DOHH2 (cell line): ENCODE data around the gene YIPF1.

Experiments used
- H3F3A ChIP-seq: fragments of 200-600 bp; sonication (generic), shearing (Covaris generic); 2 replicates; pipeline ENCODE4 v1.6.0; 2016; ENCODE audit warnings: antibody characterized with exemption, mild to moderate bottlenecking; ENCODE audit not compliant: control insufficient read depth, insufficient read depth
- H3K27ac ChIP-seq: fragments of 200-600 bp; sonication (generic); 2 replicates; pipeline ENCODE4 v1.5.1; 2014; ENCODE audit warnings: low read depth, mild to moderate bottlenecking, low read length, moderate library complexity
- H3K27me3 ChIP-seq: fragments of 200-600 bp; sonication (generic); 2 replicates; pipeline ENCODE4 v1.6.1; 2014; ENCODE audit warnings: mild to moderate bottlenecking, low read length, mixed read lengths; ENCODE audit not compliant: control insufficient read depth
- H3K36me3 ChIP-seq: fragments of 200-600 bp; sonication (generic); 2 replicates; pipeline ENCODE4 v1.6.1; 2014; ENCODE audit warnings: mild to moderate bottlenecking, low read length, moderate library complexity, mixed read lengths; ENCODE audit not compliant: control insufficient read depth
- H3K4me1 ChIP-seq: fragments of 200-600 bp; sonication (generic); 2 replicates; pipeline ENCODE4 v1.6.1; 2014; ENCODE audit warnings: mild to moderate bottlenecking, low read length, mixed read lengths; ENCODE audit not compliant: control insufficient read depth
- H3K4me2 ChIP-seq: fragments of 200-600 bp; sonication (generic); 2 replicates; pipeline ENCODE4 v1.6.0; 2014; ENCODE audit warnings: mild to moderate bottlenecking, low read length, moderate library complexity
- H3K4me3 ChIP-seq: fragments of 200-600 bp; sonication (generic); 2 replicates; pipeline ENCODE4 v1.5.1; 2014; ENCODE audit warnings: mild to moderate bottlenecking, low read length, mixed read lengths
- H3K79me2 ChIP-seq: fragments of 200-600 bp; sonication (generic); 2 replicates; pipeline ENCODE4 v1.6.1; 2014; ENCODE audit warnings: mild to moderate bottlenecking, low read length, mixed read lengths; ENCODE audit not compliant: control insufficient read depth
- H3K9me2 ChIP-seq: fragments of 200-600 bp; sonication (generic); replicated peaks from 2 replicates; pipeline ENCODE4 v1.6.1; 2014; ENCODE audit warnings: mild to moderate bottlenecking, low read length, mixed read lengths; ENCODE audit not compliant: control insufficient read depth
- H3K9me3 ChIP-seq: fragments of 200-600 bp; sonication (generic); 2 replicates; pipeline ENCODE4 v1.6.1; 2014; ENCODE audit warnings: antibody characterized with exemption, low read length, mixed read lengths; ENCODE audit not compliant: control insufficient read depth, insufficient read depth
- H4K20me1 ChIP-seq: fragments of 200-600 bp; sonication (generic); 2 replicates; pipeline ENCODE4 v1.6.0; 2014; ENCODE audit warnings: low read depth, mild to moderate bottlenecking, antibody characterized with exemption, low read length, moderate library complexity; ENCODE audit not compliant: control insufficient read depth, insufficient read depth
- EZH2phosphoT487 ChIP-seq: fragments of 200-600 bp; sonication (generic); IDR thresholded peaks from 2 replicates; pipeline ENCODE4 v1.6.1; 2017; ENCODE audit warnings: borderline replicate concordance, mild to moderate bottlenecking, antibody characterized with exemption, low read length, moderate library complexity, mixed read lengths
- TF ChIP-seq, protein P1 (sequence below): fragments of 200-600 bp; sonication (generic); IDR thresholded peaks from one replicate; pipeline ENCODE4 v1.5.1; 2014; ENCODE audit warnings: antibody characterized with exemption, mild to moderate bottlenecking, low read depth, low read length; ENCODE audit not compliant: poor library complexity, severe bottlenecking

YIPF1 gene

GRCh38 chr1:53847980-53848379, 41.6 kb downstream of the YIPF1 start:
- Histone ChIP-seq H3K4me3 (no peak overlapping the region), H3K9me3 (no peaks in the 10 kb centered on the region), H4K20me1 (no peaks in the 10 kb centered on the region), H3K4me1 (peaks cover 4% of the 10 kb centered on the region; the same call in 1 of the 2 replicates), H3F3A (no peaks in the 10 kb centered on the region), H3K27me3 (peaks cover 3% of the 10 kb centered on the region; the same call in 1 of the 2 replicates), H3K9me2 (no peaks in the 10 kb centered on the region), H3K4me2 (no peak overlapping the region), H3K79me2 (no peaks in the 10 kb centered on the region), H3K27ac (no peak overlapping the region), H3K36me3 (no peaks in the 10 kb centered on the region)
- TF ChIP-seq EZH2phosphoT487 = no peak
- TF ChIP-seq, protein P1, sequence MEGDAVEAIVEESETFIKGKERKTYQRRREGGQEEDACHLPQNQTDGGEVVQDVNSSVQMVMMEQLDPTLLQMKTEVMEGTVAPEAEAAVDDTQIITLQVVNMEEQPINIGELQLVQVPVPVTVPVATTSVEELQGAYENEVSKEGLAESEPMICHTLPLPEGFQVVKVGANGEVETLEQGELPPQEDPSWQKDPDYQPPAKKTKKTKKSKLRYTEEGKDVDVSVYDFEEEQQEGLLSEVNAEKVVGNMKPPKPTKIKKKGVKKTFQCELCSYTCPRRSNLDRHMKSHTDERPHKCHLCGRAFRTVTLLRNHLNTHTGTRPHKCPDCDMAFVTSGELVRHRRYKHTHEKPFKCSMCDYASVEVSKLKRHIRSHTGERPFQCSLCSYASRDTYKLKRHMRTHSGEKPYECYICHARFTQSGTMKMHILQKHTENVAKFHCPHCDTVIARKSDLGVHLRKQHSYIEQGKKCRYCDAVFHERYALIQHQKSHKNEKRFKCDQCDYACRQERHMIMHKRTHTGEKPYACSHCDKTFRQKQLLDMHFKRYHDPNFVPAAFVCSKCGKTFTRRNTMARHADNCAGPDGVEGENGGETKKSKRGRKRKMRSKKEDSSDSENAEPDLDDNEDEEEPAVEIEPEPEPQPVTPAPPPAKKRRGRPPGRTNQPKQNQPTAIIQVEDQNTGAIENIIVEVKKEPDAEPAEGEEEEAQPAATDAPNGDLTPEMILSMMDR = no peak

GRCh38 chr1:53842347-53842746, 47.2 kb downstream of the YIPF1 start:
- Histone ChIP-seq H3K27ac (no peak overlapping the region), H3K4me2 (no peak overlapping the region), H3K4me1 (peaks cover 11% of the 10 kb centered on the region), H3K36me3 (peaks cover 10% of the 10 kb centered on the region), H3K4me3 (no peak overlapping the region), H3K27me3 (no peaks in the 10 kb centered on the region; the same call in 1 of the 2 replicates), H4K20me1 (no peaks in the 10 kb centered on the region), H3F3A (no peaks in the 10 kb centered on the region), H3K9me3 (0 out of 2 replicates have a peak, but pooled peaks cover 3% of the 10 kb centered on the region), H3K79me2 (peaks cover 10% of the 10 kb centered on the region), H3K9me2 (no peaks in the 10 kb centered on the region)
- TF ChIP-seq, protein P1 = no peak
- no peak for TF ChIP-seq EZH2phosphoT487

- Histone ChIP-seq H3K36me3 (peaks cover 43% of the 10 kb centered on the region), H3K79me2 (peaks cover 48% of the 10 kb centered on the region), H3K4me3 (peak overlapping the region; percentile 88), H3K27me3 (no peaks in the 10 kb centered on the region), H3K9me3 (0 out of 2 replicates have a peak, but pooled peaks cover 3% of the 10 kb centered on the region), H3F3A (peaks cover 22% of the 10 kb centered on the region), H3K9me2 (no peaks in the 10 kb centered on the region), H3K27ac (peak overlapping the region; percentile 94), H3K4me1 (peaks cover 33% of the 10 kb centered on the region), H4K20me1 (0 out of 2 replicates have a peak, but pooled peaks cover 8% of the 10 kb centered on the region), H3K4me2 (peak overlapping the region; percentile 85)
- TF ChIP-seq, protein P1 = no peak
- no peak for TF ChIP-seq EZH2phosphoT487
Observed at GRCh38 chr1:53838654-53838974, 51.0 kb downstream of the YIPF1 start.
